HepG2 (cell line): ENCODE data around the gene CENPK. TPM values are rescaled to one million over a fixed set of nuclear protein-coding genes. Genes with fewer than 3 reads are reported as not detected.

ENCODE experiments used
- ATAC-seq: fragments of 200-7000 bp; cut with Tn5 transposase; 3 replicates; pipeline ENCODE4 v1.9.1; 2020; ENCODE audit warnings: mild to moderate bottlenecking, moderate library complexity
- BruUV-seq: library from RNA; stranded (reverse); fragments of 400-500 nt; replicated peaks from 2 replicates; lab custom pipeline; 2021; lab: Mats Ljungman, UMichigan
- CTCF ChIA-PET: fragments of 300-600 bp; formaldehyde crosslinking; extraction: SDS; loops from one replicate; lab custom pipeline; 2021; ENCODE audit warnings: low total read pairs, inconsistent platforms, low intra/inter-chr PET ratio; lab: Yijun Ruan, JAX
- POLR2A ChIA-PET: fragments of 350-600 bp; sonication (Branson Sonifier 250); formaldehyde crosslinking; loops from one replicate; lab custom pipeline; 2020; ENCODE audit warnings: antibody characterized with exemption, inconsistent platforms; lab: Yijun Ruan, JAX
- DNase-seq: peaks from one replicate; pipeline ENCODE4 v3.0.0-alpha.2; 2015; ENCODE audit warnings: low spot score
- FAIRE-seq: peaks from 3 replicates; lab custom pipeline; 2011; peaks lifted over from hg19 to GRCh38; lab: Jason Lieb, UNC
- H2AFZ ChIP-seq: one replicate; pipeline ENCODE4 v1.6.1; 2011; ENCODE audit warnings: low read length, inconsistent platforms
- H3K27ac ChIP-seq: fragments of 300-600 bp; 3 replicates; pipeline ENCODE4 v1.8.0; 2011; ENCODE audit warnings: mixed run types, mild to moderate bottlenecking, mixed read lengths, low read length, inconsistent platforms; ENCODE audit not compliant: insufficient read depth; ENCODE audit errors: extremely low read length
- H3K27me3 ChIP-seq, 2 experiments: fragments of 200-600 bp in 1 of 2; 2 replicates in 1 of 2; 3 replicates in 1 of 2; pipeline versions ENCODE4 v1.6.0 to v1.8.0; 2011; ENCODE audit warnings: low read length in 2 of 2, mild to moderate bottlenecking in 2 of 2, moderate library complexity in 2 of 2, inconsistent platforms in 1 of 2; ENCODE audit not compliant: insufficient read depth in 2 of 2, control insufficient read depth in 1 of 2
- H3K36me3 ChIP-seq, 2 experiments: fragments of 200-600 bp in 1 of 2; replicated peaks in 1 of 2; 2 replicates in 1 of 2; 3 replicates in 1 of 2; pipeline versions ENCODE4 v1.5.1 to v1.8.0; 2011; ENCODE audit warnings: low read length in 2 of 2, inconsistent platforms in 1 of 2; ENCODE audit not compliant: insufficient read depth in 2 of 2, control insufficient read depth in 1 of 2
- H3K4me1 ChIP-seq: 2 replicates; pipeline ENCODE4 v1.5.1; 2012; ENCODE audit warnings: low read length, inconsistent platforms; ENCODE audit not compliant: insufficient read depth
- H3K4me2 ChIP-seq: 2 replicates; pipeline ENCODE4 v1.6.0; 2011; ENCODE audit warnings: low read depth, low read length, inconsistent platforms
- H3K4me3 ChIP-seq, 3 experiments: fragments of 200-600 bp in 1 of 3; sonication (generic), shearing (Covaris generic) in 1 of 3; replicated peaks in 1 of 3; 2 replicates each; pipeline ENCODE4 v1.5.1; 2011 to 2016; ENCODE audit warnings: low read length in 3 of 3, inconsistent platforms in 2 of 3, low read depth in 2 of 3, mild to moderate bottlenecking in 2 of 3, control low read depth in 1 of 3, mixed read lengths in 1 of 3; ENCODE audit not compliant: insufficient read depth in 1 of 3
- H3K79me2 ChIP-seq: one replicate; pipeline ENCODE4 v1.6.1; 2011; ENCODE audit warnings: low read length, inconsistent platforms; ENCODE audit not compliant: insufficient read depth
- H3K9ac ChIP-seq: 2 replicates; pipeline ENCODE4 v1.6.0; 2011; ENCODE audit warnings: mild to moderate bottlenecking, low read depth, low read length, inconsistent platforms; ENCODE audit not compliant: insufficient read depth
- H3K9me3 ChIP-seq: 2 replicates; pipeline ENCODE4 v1.5.1; 2012; ENCODE audit warnings: mild to moderate bottlenecking, low read length
- H4K20me1 ChIP-seq: 2 replicates; pipeline ENCODE4 v1.6.0; 2011; ENCODE audit warnings: inconsistent platforms, mild to moderate bottlenecking, low read length, moderate library complexity; ENCODE audit not compliant: insufficient read depth
- AGO1 ChIP-seq: fragments of 200-400 bp; formaldehyde crosslinking; IDR thresholded peaks from 2 replicates; pipeline ENCODE4 v1.6.1; 2017; ENCODE audit warnings: mild to moderate bottlenecking, low read depth, low read length, moderate library complexity; ENCODE audit not compliant: poor library complexity, severe bottlenecking
- DDIT3 ChIP-seq: sonication (generic); formaldehyde crosslinking; IDR thresholded peaks from 2 replicates; pipeline ENCODE4 v1.4.0; 2020; ENCODE audit warnings: mild to moderate bottlenecking, missing genetic modification reagents
- HIC2 ChIP-seq: sonication (generic); formaldehyde crosslinking; IDR thresholded peaks from 2 replicates; pipeline ENCODE4 v1.9.0; 2022; ENCODE audit warnings: low read depth, missing genetic modification reagents
- IRF9 ChIP-seq: sonication (generic); formaldehyde crosslinking; IDR thresholded peaks from 2 replicates; pipeline ENCODE4 v1.8.0; 2022; ENCODE audit warnings: missing genetic modification reagents, mild to moderate bottlenecking, borderline replicate concordance
- NCOA5 ChIP-seq: sonication (generic); formaldehyde crosslinking; IDR thresholded peaks from 2 replicates; pipeline ENCODE4 v1.4.0; 2020; ENCODE audit warnings: missing genetic modification reagents
- PAXIP1 ChIP-seq: sonication (generic); formaldehyde crosslinking; conservative IDR thresholded peaks from 2 replicates; pipeline ENCODE4 v1.4.0; 2020; ENCODE audit warnings: mild to moderate bottlenecking, missing genetic modification reagents, moderate library complexity
- PHB2 ChIP-seq: fragments of 450-650 bp; IDR thresholded peaks from 2 replicates; pipeline ENCODE4 v1.6.1; 2018; ENCODE audit not compliant: partially characterized antibody
- SOX13 ChIP-seq, 3 experiments: fragments of 450-650 bp in 1 of 3; sonication (generic) in 1 of 3; formaldehyde crosslinking in 1 of 3; IDR thresholded peaks in 2 of 3; conservative IDR thresholded peaks in 1 of 3; 2 replicates each; pipeline versions ENCODE4 v1.5.0 to v1.6.1; 2016 to 2020; ENCODE audit warnings: antibody characterized with exemption in 1 of 3, mild to moderate bottlenecking in 1 of 3, missing compliant biosample characterization in 1 of 3, missing genetic modification reagents in 1 of 3, moderate library complexity in 1 of 3
- SP5 ChIP-seq: IDR thresholded peaks from 2 replicates; pipeline ENCODE4 v1.6.1; 2016; ENCODE audit warnings: low read depth, borderline replicate concordance
- SRSF9 ChIP-seq: fragments of 200-400 bp; formaldehyde crosslinking; IDR thresholded peaks from 2 replicates; pipeline ENCODE4 v1.6.1; 2018; ENCODE audit warnings: borderline replicate concordance, mild to moderate bottlenecking, low read depth, low read length; ENCODE audit not compliant: insufficient read depth, poor library complexity, severe bottlenecking
- U2AF1 ChIP-seq: fragments of 200-400 bp; formaldehyde crosslinking; optimal IDR thresholded peaks from 2 replicates; pipeline ENCODE3; 2017; ENCODE audit warnings: mild to moderate bottlenecking, low read depth, low read length
- ZNF251 ChIP-seq: sonication (generic); formaldehyde crosslinking; IDR thresholded peaks from 2 replicates; pipeline ENCODE4 v1.9.0; 2021; ENCODE audit warnings: mild to moderate bottlenecking, missing genetic modification reagents
- ZNF530 ChIP-seq: sonication (generic); formaldehyde crosslinking; IDR thresholded peaks from 2 replicates; pipeline ENCODE4 v1.5.0; 2020; ENCODE audit warnings: low read depth, mild to moderate bottlenecking, missing genetic modification reagents
- ZNF781 ChIP-seq: sonication (generic); formaldehyde crosslinking; IDR thresholded peaks from 2 replicates; pipeline ENCODE4 v1.5.1; 2020; ENCODE audit warnings: borderline replicate concordance, mild to moderate bottlenecking, missing genetic modification reagents; ENCODE audit errors: not compliant biosample characterization
- in situ Hi-C: cut with HindIII; loops from 2 replicates; pipeline ENCODE4 v1.10.0; 2017; ENCODE audit warnings: low pct_unique_long_range_greater_than_20kb; ENCODE audit not compliant: extremely low pct_ligation_motif_present
- intact Hi-C: fragments of 100-400 bp; cut with micrococcal nuclease; formaldehyde crosslinking; loops from one replicate; pipeline ENCODE4 v1.10.0; 2022; ENCODE audit not compliant: unreplicated experiment
- polyA plus RNA-seq, 8 experiments: library from polyadenylated mRNA; depleted of rRNA in 3 of 8; stranded (reverse) in 7 of 8; unstranded in 1 of 8; fragments of >200 nt; fragmentation: Illumina TruSeq in 4 of 8; extraction: Trizol in 4 of 8; gene quantifications; 2 replicates each; pipeline versions ENCODE4 v1.2.1 to v1.2.3, GENCODE V29; 2011 to 2016; ENCODE audit warnings: low read depth in 4 of 8, missing spikeins in 1 of 8, mixed read lengths in 1 of 8; ENCODE audit not compliant: insufficient read depth in 1 of 8
- total RNA-seq, 5 experiments: library from RNA; depleted of rRNA; stranded (reverse); fragments of >200 nt; fragmentation: Illumina TruSeq; extraction: Trizol; gene quantifications; 2 replicates each; pipeline ENCODE4 v1.2.3, GENCODE V29; 2016; ENCODE audit warnings: low read depth in 1 of 5

The CENPK gene
- total and polyA plus RNA-seq, 2 of the 13 experiments (the other 11 are each of a cell fraction or from before 2014, with no cell fraction given) = 14.3 to 54.4 TPM

GRCh38 chr5:65577141-65577540 lies 14.2 kb upstream of the CENPK start:
- ATAC-seq (no peak), FAIRE-seq (no peak), DNase-seq (no peak)
- intact Hi-C loops = no loop called here
- H3K36me3 ChIP-seq = peaks cover 4 to 41% of the 10 kb centered on the region in 2 experiments; a peak in 4 of 5 replicates
- H3K79me2 ChIP-seq = no peaks in the 10 kb centered on the region
- H3K9me3 ChIP-seq = no peaks in the 10 kb centered on the region
- no peak overlapping the region for H3K4me2 ChIP-seq
- no peak overlapping the region for H2AFZ ChIP-seq
- BruUV-seq = no TSS peak
- H4K20me1 ChIP-seq = no peaks in the 10 kb centered on the region
- in situ Hi-C loops = no loop called here
- POLR2A ChIA-PET = no interaction called here
- no peak overlapping the region for H3K4me3 ChIP-seq
- H3K27ac ChIP-seq = no peak overlapping the region
- CTCF ChIA-PET = no interaction called here
- no peaks in the 10 kb centered on the region for H3K4me1 ChIP-seq
- no peaks in the 10 kb centered on the region for H3K27me3 ChIP-seq
- H3K9ac ChIP-seq = no peak overlapping the region
- TF ChIP-seq U2AF1 = no peak
- TF ChIP-seq PHB2 = no peak
- no peak for TF ChIP-seq SRSF9
- no peak for TF ChIP-seq NCOA5 (CRISPR knock-in tag)
- TF ChIP-seq ZNF781 = no peak
- TF ChIP-seq ZNF530 = no peak
- TF ChIP-seq SOX13 (IDR thresholded peaks at IDR 0.05) = no peak
- TF ChIP-seq SOX13 (CRISPR knock-in tag; conservative IDR thresholded peaks at IDR 0.05 in 1 of 2, IDR thresholded peaks at IDR 0.05 in 1 of 2) = no peak
- no peak for TF ChIP-seq PAXIP1 (CRISPR knock-in tag)
- TF ChIP-seq SP5 (CRISPR knock-in tag) = no peak
- TF ChIP-seq HIC2 (CRISPR knock-in tag) = no peak
- no peak for TF ChIP-seq DDIT3
- TF ChIP-seq ZNF251 (CRISPR knock-in tag) = no peak
- no peak for TF ChIP-seq IRF9 (CRISPR knock-in tag)
- TF ChIP-seq AGO1 = no peak
